IMR-90 (cell line): Measurements from ENCODE around the gene ACACB. TPM values are rescaled to one million over a fixed set of nuclear protein-coding genes. Genes with fewer than 3 reads are reported as not detected.

Source experiments
- ATAC-seq: fragments of 200-7000 bp; cut with Tn5 transposase; 2 replicates; pipeline ENCODE4 v1.9.1; 2020; ENCODE audit warnings: low read depth, mild to moderate bottlenecking, moderate library complexity
- BruUV-seq: library from RNA; stranded (reverse); fragments of 400-500 nt; replicated peaks from 2 replicates; lab custom pipeline; 2021; lab: Mats Ljungman, UMichigan
- CTCF ChIA-PET: fragments of 300-600 bp; formaldehyde crosslinking; extraction: SDS; loops from one replicate; lab custom pipeline; 2021; ENCODE audit warnings: antibody characterized with exemption; lab: Yijun Ruan, JAX
- POLR2A ChIA-PET: fragments of 300-600 bp; sonication (Branson Sonifier 250); formaldehyde crosslinking; loops from one replicate; lab custom pipeline; 2022; ENCODE audit warnings: antibody characterized with exemption; ENCODE audit not compliant: unreplicated experiment; lab: Charles Lee
- DNase-seq: peaks from one replicate; pipeline ENCODE4 v3.0.0; 2013
- H2AFZ ChIP-seq: replicated peaks from 2 replicates; pipeline ENCODE3; 2013; ENCODE audit warnings: low read length, mild to moderate bottlenecking; ENCODE audit not compliant: poor library complexity
- H2AK5ac ChIP-seq: 2 replicates; pipeline ENCODE4 v1.6.1; 2013; ENCODE audit warnings: low read depth, low read length, inconsistent platforms
- H2AK9ac ChIP-seq: replicated peaks from 2 replicates; pipeline ENCODE3; 2013; ENCODE audit warnings: mild to moderate bottlenecking, low read depth, low read length, moderate library complexity; ENCODE audit not compliant: poor library complexity
- H2BK120ac ChIP-seq: 2 replicates; pipeline ENCODE4 v1.6.1; 2013; ENCODE audit warnings: low read depth, low read length, inconsistent platforms
- H2BK15ac ChIP-seq: 3 replicates; pipeline ENCODE4 v1.6.1; 2013; ENCODE audit warnings: low read depth, low read length, inconsistent platforms
- H2BK20ac ChIP-seq: 2 replicates; pipeline ENCODE4 v1.6.1; 2013; ENCODE audit warnings: low read depth, mild to moderate bottlenecking, inconsistent platforms, low read length, moderate library complexity
- H2BK5ac ChIP-seq: 2 replicates; pipeline ENCODE4 v1.6.1; 2013; ENCODE audit warnings: mild to moderate bottlenecking, low read depth, low read length, inconsistent platforms; ENCODE audit not compliant: poor library complexity, severe bottlenecking
- H3K14ac ChIP-seq: replicated peaks from 2 replicates; pipeline ENCODE4 v1.6.1; 2013; ENCODE audit warnings: low read depth, low read length, inconsistent platforms
- H3K18ac ChIP-seq: 2 replicates; pipeline ENCODE4 v1.6.1; 2013; ENCODE audit warnings: low read depth, low read length, control low read depth
- H3K23ac ChIP-seq: 2 replicates; pipeline ENCODE4 v1.6.1; 2013; ENCODE audit warnings: low read depth, low read length, inconsistent platforms
- H3K27ac ChIP-seq: 2 replicates; pipeline ENCODE4 v1.5.1; 2013; ENCODE audit warnings: mild to moderate bottlenecking, control low read depth, low read length; ENCODE audit not compliant: insufficient read depth
- H3K27me3 ChIP-seq: 2 replicates; pipeline ENCODE4 v1.6.1; 2013; ENCODE audit warnings: low read length; ENCODE audit not compliant: control insufficient read depth, insufficient read depth
- H3K36me3 ChIP-seq: 2 replicates; pipeline ENCODE4 v1.6.1; 2013; ENCODE audit warnings: low read length, mixed read lengths; ENCODE audit not compliant: control insufficient read depth, insufficient read depth
- H3K4ac ChIP-seq: 2 replicates; pipeline ENCODE4 v1.6.1; 2013; ENCODE audit warnings: low read depth, low read length, inconsistent platforms
- H3K4me1 ChIP-seq: 2 replicates; pipeline ENCODE4 v1.6.1; 2013; ENCODE audit warnings: low read length, mixed read lengths; ENCODE audit not compliant: control insufficient read depth, insufficient read depth
- H3K4me2 ChIP-seq: 2 replicates; pipeline ENCODE4 v1.6.1; 2013; ENCODE audit warnings: low read depth, mild to moderate bottlenecking, control low read depth, low read length, moderate library complexity
- H3K4me3 ChIP-seq: 2 replicates; pipeline ENCODE4 v1.5.1; 2013; ENCODE audit warnings: low read depth, mild to moderate bottlenecking, control low read depth, low read length, moderate library complexity; ENCODE audit not compliant: insufficient read depth
- H3K56ac ChIP-seq: 2 replicates; pipeline ENCODE4 v1.6.1; 2013; ENCODE audit warnings: low read length, inconsistent platforms; ENCODE audit not compliant: insufficient read depth; ENCODE audit errors: extremely low read depth
- H3K79me1 ChIP-seq, 2 experiments: 2 replicates each; pipeline ENCODE4 v1.6.1; 2013; ENCODE audit warnings: low read length in 2 of 2, inconsistent platforms in 1 of 2, low read depth in 1 of 2
- H3K9ac ChIP-seq: 2 replicates; pipeline ENCODE4 v1.6.1; 2013; ENCODE audit warnings: low read depth, low read length, control low read depth
- H3K9me1 ChIP-seq: 2 replicates; pipeline ENCODE4 v1.6.1; 2013; ENCODE audit warnings: low read length, inconsistent platforms; ENCODE audit not compliant: insufficient read depth
- H3K9me3 ChIP-seq: 2 replicates; pipeline ENCODE4 v1.6.1; 2013; ENCODE audit warnings: low read length; ENCODE audit not compliant: control insufficient read depth, insufficient read depth
- H4K20me1 ChIP-seq: 2 replicates; pipeline ENCODE4 v1.6.1; 2013; ENCODE audit warnings: low read length, inconsistent platforms; ENCODE audit not compliant: insufficient read depth
- H4K5ac ChIP-seq: 2 replicates; pipeline ENCODE4 v1.6.1; 2013; ENCODE audit warnings: mild to moderate bottlenecking, low read depth, low read length, control low read depth
- H4K8ac ChIP-seq, 2 experiments: 2 replicates each; pipeline ENCODE4 v1.6.1; 2013; ENCODE audit warnings: low read depth in 2 of 2, low read length in 2 of 2, control low read depth in 1 of 2, inconsistent platforms in 1 of 2
- H4K91ac ChIP-seq: 2 replicates; pipeline ENCODE4 v1.6.1; 2013; ENCODE audit warnings: low read depth, low read length, inconsistent platforms; ENCODE audit not compliant: insufficient read depth
- BHLHE40 ChIP-seq: fragments of 150-350 bp; IDR thresholded peaks from 2 replicates; pipeline ENCODE4 v1.6.1; 2016; ENCODE audit warnings: mild to moderate bottlenecking, low read depth, low read length
- CEBPB ChIP-seq: IDR thresholded peaks from 2 replicates; pipeline ENCODE4 v1.6.1; 2012; ENCODE audit warnings: low read depth, low read length, improper control_type of control experiment
- CTCF ChIP-seq: conservative IDR thresholded peaks from 2 replicates; pipeline ENCODE4 v1.5.1; 2012; ENCODE audit warnings: mild to moderate bottlenecking, low read depth, low read length, improper control_type of control experiment
- ELK1 ChIP-seq: fragments of 150-350 bp; IDR thresholded peaks from 2 replicates; pipeline ENCODE4 v1.6.1; 2016; ENCODE audit warnings: low read depth, mild to moderate bottlenecking, low read length, moderate library complexity, borderline replicate concordance
- FOS ChIP-seq: fragments of 150-350 bp; IDR thresholded peaks from 2 replicates; pipeline ENCODE4 v1.6.1; 2016; ENCODE audit warnings: low read depth, low read length
- MAFK ChIP-seq: IDR thresholded peaks from 2 replicates; pipeline ENCODE4 v1.6.1; 2012; ENCODE audit warnings: low read depth, low read length, improper control_type of control experiment
- MAZ ChIP-seq: IDR thresholded peaks from 2 replicates; pipeline ENCODE4 v1.6.1; 2012; ENCODE audit warnings: low read depth, mild to moderate bottlenecking, low read length, improper control_type of control experiment, moderate library complexity, borderline replicate concordance
- MXI1 ChIP-seq: IDR thresholded peaks from 2 replicates; pipeline ENCODE4 v1.6.1; 2012; ENCODE audit warnings: low read depth, mild to moderate bottlenecking, low read length, moderate library complexity, borderline replicate concordance
- NFE2L2 ChIP-seq: fragments of 150-350 bp; IDR thresholded peaks from 2 replicates; pipeline ENCODE4 v1.6.1; 2016; ENCODE audit warnings: low read depth, mild to moderate bottlenecking, low read length
- POLR2A ChIP-seq: IDR thresholded peaks from 2 replicates; pipeline ENCODE4 v1.6.1; 2012; ENCODE audit warnings: mild to moderate bottlenecking, low read depth, low read length
- RAD21 ChIP-seq: IDR thresholded peaks from 2 replicates; pipeline ENCODE4 v1.6.1; 2012; ENCODE audit warnings: low read length, improper control_type of control experiment
- RCOR1 ChIP-seq: IDR thresholded peaks from 2 replicates; pipeline ENCODE4 v1.6.1; 2012; ENCODE audit warnings: mild to moderate bottlenecking, low read length, improper control_type of control experiment; ENCODE audit not compliant: insufficient replicate concordance
- RFX5 ChIP-seq: IDR thresholded peaks from 2 replicates; pipeline ENCODE4 v1.8.0; 2012; ENCODE audit warnings: low read depth, mild to moderate bottlenecking, low read length, moderate library complexity
- SMC3 ChIP-seq: fragments of 150-350 bp; IDR thresholded peaks from 2 replicates; pipeline ENCODE4 v1.6.1; 2016; ENCODE audit warnings: low read depth, mild to moderate bottlenecking, antibody characterized with exemption, low read length, moderate library complexity
- USF2 ChIP-seq: fragments of 150-350 bp; IDR thresholded peaks from 2 replicates; pipeline ENCODE4 v1.6.1; 2017; ENCODE audit warnings: mild to moderate bottlenecking, antibody characterized with exemption, low read length, low read depth
- WGBS, 2 experiments: methylation state at CpG; one replicate each; pipeline versions ENCODE4 v1.1.5 to v1.1.7; 2013; ENCODE audit warnings: missing lambda C conversion rate in 2 of 2; ENCODE audit not compliant: insufficient read length in 1 of 2; ENCODE audit errors: extremely low coverage in 2 of 2; 5-methylcytosine and 5-hydroxymethylcytosine counted together
- dilution Hi-C: fragments of 300-500 bp; cut with HindIII; formaldehyde crosslinking; loops from one replicate; pipeline ENCODE4 v1.14.3; 2018; ENCODE audit warnings: low sequenced_read_pairs; ENCODE audit not compliant: unreplicated experiment
- in situ Hi-C: fragments of 300-500 bp; cut with MboI; formaldehyde crosslinking; loops from 3 replicates; pipeline ENCODE4 v1.14.3; 2019; ENCODE audit warnings: low sequenced_read_pairs, inconsistent platforms, mixed read lengths
- intact Hi-C: fragments of 100-400 bp; cut with micrococcal nuclease; formaldehyde crosslinking; loops from 2 replicates; pipeline ENCODE4 v1.10.0; 2022
- polyA plus RNA-seq, 3 experiments: library from polyadenylated mRNA; depleted of rRNA; stranded (reverse); fragments of >200 nt; gene quantifications; 2 replicates each; pipeline ENCODE4 v1.2.3, GENCODE V29; 2012; ENCODE audit warnings: low replicate concordance in 1 of 3
- total RNA-seq: library from RNA; depleted of rRNA; stranded (reverse); fragments of >200 nt; gene quantifications from 2 replicates; pipeline ENCODE4 v1.2.3, GENCODE V29; 2012

ACACB gene
- total and polyA plus RNA-seq, 2 of the 4 experiments (the other 2 are of a cell fraction) = 2.0 to 2.1 TPM

GRCh38 chr12:109140560-109140959 is 24.2 kb downstream of the ACACB start:
- no peak overlapping the region for H3K4ac ChIP-seq
- H3K4me3 ChIP-seq = no peak overlapping the region
- H2AK9ac ChIP-seq = no peak overlapping the region
- ChIA-PET CTCF (no interaction called here), POLR2A (no interaction called here)
- no peak for DNase-seq
- H2BK20ac ChIP-seq = no peak overlapping the region
- no peak overlapping the region for H4K5ac ChIP-seq
- H4K8ac ChIP-seq = no peak overlapping the region
- H3K14ac ChIP-seq = no peak overlapping the region
- no peak overlapping the region for H3K27ac ChIP-seq
- H2BK15ac ChIP-seq = no peak overlapping the region
- no peaks in the 10 kb centered on the region for H3K79me1 ChIP-seq
- dilution Hi-C loops (no loop called here), in situ Hi-C loops (no loop called here), intact Hi-C loops (no loop called here)
- no peak overlapping the region for H4K91ac ChIP-seq
- H3K23ac ChIP-seq = no peak overlapping the region
- no peak for ATAC-seq
- no peak overlapping the region for H2BK120ac ChIP-seq
- 100% methylated on average over 1 of the region's 4 CpGs; no CpG with 5 or more reads in 1 of the 2 experiments for WGBS, 2 experiments
- no peaks in the 10 kb centered on the region for H4K20me1 ChIP-seq
- TF ChIP-seq RCOR1 (no peak), POLR2A (no peak), SMC3 (no peak), FOS (no peak), CTCF (no peak), MAFK (no peak), BHLHE40 (no peak), NFE2L2 (no peak), ELK1 (no peak), USF2 (no peak), MAZ (no peak), CEBPB (no peak), RAD21 (no peak), RFX5 (no peak), MXI1 (no peak)
- H3K18ac ChIP-seq = no peak overlapping the region
- H2AFZ ChIP-seq = no peak overlapping the region
- H3K9me3 ChIP-seq = no peaks in the 10 kb centered on the region
- H3K4me1 ChIP-seq = no peaks in the 10 kb centered on the region
- H3K27me3 ChIP-seq = no peaks in the 10 kb centered on the region; the same call in 1 of the 2 replicates
- no peak overlapping the region for H3K4me2 ChIP-seq
- no peak overlapping the region for H3K9ac ChIP-seq
- H3K56ac ChIP-seq = no peak overlapping the region
- H3K9me1 ChIP-seq = no peaks in the 10 kb centered on the region
- no TSS peak for BruUV-seq
- no peaks in the 10 kb centered on the region for H3K36me3 ChIP-seq
- no peak overlapping the region for H2BK5ac ChIP-seq
- H2AK5ac ChIP-seq = no peak overlapping the region
